ENCODE measurements around the gene RIC8B.

RIC8B gene

GRCh38 chr12:106870116-106870515, 95.6 kb downstream of the RIC8B start:
- TF ChIP-seq CTCF (IDR thresholded peaks at IDR 0.05; ENCODE audit: low read depth, low read length, poor library complexity, severe bottlenecking) (no peak), EZH2phosphoT487 (IDR thresholded peaks at IDR 0.05; ENCODE audit: borderline replicate concordance, low read length) (no peak)
- H3K9me3 ChIP-seq (ENCODE audit: control insufficient read depth, insufficient read depth, low read length): no peaks in the 10 kb centered on the region
- H3K9me2 ChIP-seq (replicated peaks; ENCODE audit: control insufficient read depth, low read length): no peaks in the 10 kb centered on the region
- no peaks in the 10 kb centered on the region for H4K20me1 ChIP-seq (ENCODE audit: control insufficient read depth, insufficient read depth, low read depth, low read length)
- no peak overlapping the region for H3K4me2 ChIP-seq (ENCODE audit: low read length)
- H3K27ac ChIP-seq (ENCODE audit: low read depth, low read length): no peak overlapping the region
- H3K27me3 ChIP-seq (ENCODE audit: control insufficient read depth, low read length): no peaks in the 10 kb centered on the region
- no peaks in the 10 kb centered on the region for H3K36me3 ChIP-seq (ENCODE audit: control insufficient read depth, low read length)
- H3K79me2 ChIP-seq (ENCODE audit: control insufficient read depth, low read length): no peaks in the 10 kb centered on the region
- H3F3A ChIP-seq (ENCODE audit: control insufficient read depth, insufficient read depth): no peaks in the 10 kb centered on the region
- H3K4me3 ChIP-seq (ENCODE audit: low read length): no peak overlapping the region
- H3K4me1 ChIP-seq (ENCODE audit: control insufficient read depth, low read length): 0 out of 2 replicates have a peak, but pooled peaks cover 2% of the 10 kb centered on the region

GRCh38 chr12:106871477-106871876, 97.0 kb downstream of the RIC8B start:
- TF ChIP-seq EZH2phosphoT487 (IDR thresholded peaks at IDR 0.05; ENCODE audit: borderline replicate concordance, low read length) (no peak), CTCF (IDR thresholded peaks at IDR 0.05; ENCODE audit: low read depth, low read length, poor library complexity, severe bottlenecking) (no peak)
- H3K79me2 ChIP-seq (ENCODE audit: control insufficient read depth, low read length): no peaks in the 10 kb centered on the region
- no peak overlapping the region for H3K27ac ChIP-seq (ENCODE audit: low read depth, low read length)
- no peaks in the 10 kb centered on the region for H3K36me3 ChIP-seq (ENCODE audit: control insufficient read depth, low read length)
- H3K9me2 ChIP-seq (replicated peaks; ENCODE audit: control insufficient read depth, low read length): no peaks in the 10 kb centered on the region
- no peaks in the 10 kb centered on the region for H3K9me3 ChIP-seq (ENCODE audit: control insufficient read depth, insufficient read depth, low read length)
- H4K20me1 ChIP-seq (ENCODE audit: control insufficient read depth, insufficient read depth, low read depth, low read length): no peaks in the 10 kb centered on the region
- no peaks in the 10 kb centered on the region for H3F3A ChIP-seq (ENCODE audit: control insufficient read depth, insufficient read depth)
- no peaks in the 10 kb centered on the region for H3K4me1 ChIP-seq (ENCODE audit: control insufficient read depth, low read length)
- H3K27me3 ChIP-seq (ENCODE audit: control insufficient read depth, low read length): no peaks in the 10 kb centered on the region
- no peak overlapping the region for H3K4me3 ChIP-seq (ENCODE audit: low read length)
- no peak overlapping the region for H3K4me2 ChIP-seq (ENCODE audit: low read length)

- H3K9me2 ChIP-seq (replicated peaks; ENCODE audit: control insufficient read depth, low read length): no peaks in the 10 kb centered on the region
- no peak overlapping the region for H3K27ac ChIP-seq (ENCODE audit: low read depth, low read length)
- no peaks in the 10 kb centered on the region for H3K4me1 ChIP-seq (ENCODE audit: control insufficient read depth, low read length)
- H3K4me2 ChIP-seq (ENCODE audit: low read length): no peak overlapping the region
- TF ChIP-seq CTCF (IDR thresholded peaks at IDR 0.05; ENCODE audit: low read depth, low read length, poor library complexity, severe bottlenecking): no peak
- TF ChIP-seq EZH2phosphoT487 (IDR thresholded peaks at IDR 0.05; ENCODE audit: borderline replicate concordance, low read length): no peak
- H3K36me3 ChIP-seq (ENCODE audit: control insufficient read depth, low read length): no peaks in the 10 kb centered on the region
- H3K27me3 ChIP-seq (ENCODE audit: control insufficient read depth, low read length): no peaks in the 10 kb centered on the region
- no peak overlapping the region for H3K4me3 ChIP-seq (ENCODE audit: low read length)
- H4K20me1 ChIP-seq (ENCODE audit: control insufficient read depth, insufficient read depth, low read depth, low read length): no peaks in the 10 kb centered on the region
- H3K79me2 ChIP-seq (ENCODE audit: control insufficient read depth, low read length): no peaks in the 10 kb centered on the region
- no peaks in the 10 kb centered on the region for H3F3A ChIP-seq (ENCODE audit: control insufficient read depth, insufficient read depth)
- no peaks in the 10 kb centered on the region for H3K9me3 ChIP-seq (ENCODE audit: control insufficient read depth, insufficient read depth, low read length)
These were observed 99.5 kb downstream of the RIC8B start for GRCh38 chr12:106873983-106874382.

GRCh38 chr12:106878804-106879203, 104.3 kb downstream of the RIC8B start:
- no peak overlapping the region for H3K27ac ChIP-seq (ENCODE audit: low read depth, low read length)
- no peaks in the 10 kb centered on the region for H3K9me2 ChIP-seq (replicated peaks; ENCODE audit: control insufficient read depth, low read length)
- no peaks in the 10 kb centered on the region for H3F3A ChIP-seq (ENCODE audit: control insufficient read depth, insufficient read depth)
- H3K27me3 ChIP-seq (ENCODE audit: control insufficient read depth, low read length): no peaks in the 10 kb centered on the region
- H3K4me2 ChIP-seq (ENCODE audit: low read length): no peak overlapping the region
- no peaks in the 10 kb centered on the region for H3K9me3 ChIP-seq (ENCODE audit: control insufficient read depth, insufficient read depth, low read length)
- H3K36me3 ChIP-seq (ENCODE audit: control insufficient read depth, low read length): no peaks in the 10 kb centered on the region
- H4K20me1 ChIP-seq (ENCODE audit: control insufficient read depth, insufficient read depth, low read depth, low read length): no peaks in the 10 kb centered on the region
- TF ChIP-seq EZH2phosphoT487 (IDR thresholded peaks at IDR 0.05; ENCODE audit: borderline replicate concordance, low read length) (no peak), CTCF (IDR thresholded peaks at IDR 0.05; ENCODE audit: low read depth, low read length, poor library complexity, severe bottlenecking) (no peak)
- H3K4me3 ChIP-seq (ENCODE audit: low read length): no peak overlapping the region
- no peaks in the 10 kb centered on the region for H3K79me2 ChIP-seq (ENCODE audit: control insufficient read depth, low read length)
- no peaks in the 10 kb centered on the region for H3K4me1 ChIP-seq (ENCODE audit: control insufficient read depth, low read length)
